Prostate gland (tissue), 2 donors: Measurements from ENCODE around the gene CELF1.

Source experiments
- CTCF ChIP-seq, 4 experiments: fragments of 200-600 bp in 2 of 4; fragments of 450-650 bp in 2 of 4; sonication (generic) in 2 of 4; IDR thresholded peaks; 1 replicate in 3 of 4; 2 replicates in 1 of 4; pipeline ENCODE4 v1.5.1; 2016 to 2019; ENCODE audit warnings: antibody characterized with exemption in 4 of 4, mild to moderate bottlenecking in 2 of 4, moderate library complexity in 2 of 4
- POLR2A ChIP-seq: fragments of 450-650 bp; IDR thresholded peaks from one replicate; pipeline ENCODE4 v1.6.1; 2016; ENCODE audit warnings: antibody characterized with exemption, mild to moderate bottlenecking

- TF ChIP-seq CTCF (IDR thresholded peaks at IDR 0.05) (no peak), POLR2A (no peak)
These were observed 17.9 kb upstream of the CELF1 start for GRCh38 chr11:47570651-47571356.
